SK-N-SH (cell line): Measurements from ENCODE around the gene SPTBN1. TPM values are rescaled to one million over a fixed set of nuclear protein-coding genes. Genes with fewer than 3 reads are reported as not detected.

Source experiments
- CTCF ChIA-PET: fragments of 300-600, 350-600 bp; formaldehyde crosslinking; extraction: SDS; loops from one replicate; lab custom pipeline; 2021; lab: Yijun Ruan, JAX
- POLR2A ChIA-PET: fragments of 350-600 bp; sonication (Branson Sonifier 250); formaldehyde crosslinking; extraction: SDS; loops from one replicate; lab custom pipeline; 2020; ENCODE audit warnings: antibody characterized with exemption, inconsistent platforms; lab: Yijun Ruan, JAX
- DNase-seq: peaks from one replicate; pipeline ENCODE4 v3.0.0; 2012
- H2AFZ ChIP-seq: fragments of 200-600 bp; sonication (generic); 2 replicates; pipeline ENCODE4 v1.8.1; 2016; ENCODE audit warnings: antibody characterized with exemption, mild to moderate bottlenecking, low read depth
- H3F3A ChIP-seq: fragments of 200-600 bp; sonication (generic); replicated peaks from 2 replicates; pipeline ENCODE3; 2016; ENCODE audit warnings: antibody characterized with exemption, mild to moderate bottlenecking; ENCODE audit not compliant: insufficient read depth
- H3K27ac ChIP-seq, 2 experiments: fragments of 200-500 bp in 1 of 2; fragments of 200-600 bp in 1 of 2; sonication (Bioruptor generic) in 1 of 2; sonication (generic), shearing (Covaris generic) in 1 of 2; 2 replicates each; pipeline versions ENCODE4 v1.5.1 to v1.6.1; 2014 to 2016; ENCODE audit warnings: low read depth in 2 of 2, inconsistent platforms in 1 of 2, low read length in 1 of 2, mild to moderate bottlenecking in 1 of 2, mixed read lengths in 1 of 2
- H3K27me3 ChIP-seq: fragments of 200-600 bp; sonication (generic), shearing (Covaris generic); 2 replicates; pipeline ENCODE4 v1.6.1; 2016; ENCODE audit warnings: mixed run types; ENCODE audit not compliant: insufficient read depth
- H3K36me3 ChIP-seq, 2 experiments: fragments of 200-500 bp in 1 of 2; fragments of 200-600 bp in 1 of 2; sonication (Bioruptor generic) in 1 of 2; sonication (generic) in 1 of 2; replicated peaks in 1 of 2; 2 replicates each; pipeline versions ENCODE3 to v1.5.1; 2014 to 2016; ENCODE audit warnings: low read length in 1 of 2, mild to moderate bottlenecking in 1 of 2; ENCODE audit not compliant: insufficient read depth in 2 of 2, control insufficient read depth in 1 of 2
- H3K4me1 ChIP-seq, 2 experiments: fragments of 200-500 bp in 1 of 2; fragments of 200-600 bp in 1 of 2; sonication (Bioruptor generic) in 1 of 2; sonication (generic), shearing (Covaris generic) in 1 of 2; 2 replicates each; pipeline versions ENCODE4 v1.5.1 to v1.6.1; 2014 to 2016; ENCODE audit warnings: low read depth in 1 of 2, low read length in 1 of 2, mixed run types in 1 of 2; ENCODE audit not compliant: insufficient read depth in 2 of 2, control insufficient read depth in 1 of 2
- H3K4me2 ChIP-seq: fragments of 200-600 bp; sonication (generic), shearing (Covaris generic); 2 replicates; pipeline ENCODE4 v1.6.1; 2017; ENCODE audit warnings: mixed run types
- H3K4me3 ChIP-seq, 2 experiments: fragments of 200-500 bp in 1 of 2; fragments of 200-600 bp in 1 of 2; sonication (Bioruptor generic) in 1 of 2; sonication (generic), shearing (Covaris generic) in 1 of 2; 2 replicates each; pipeline versions ENCODE4 v1.5.1 to v1.8.1; 2014 to 2016; ENCODE audit warnings: low read depth in 2 of 2, inconsistent platforms in 1 of 2, low read length in 1 of 2, mild to moderate bottlenecking in 1 of 2, mixed read lengths in 1 of 2, moderate library complexity in 1 of 2
- H3K79me2 ChIP-seq: fragments of 200-600 bp; sonication (generic); 2 replicates; pipeline ENCODE4 v1.8.1; 2017; ENCODE audit warnings: mild to moderate bottlenecking; ENCODE audit not compliant: insufficient read depth
- H3K9ac ChIP-seq: fragments of 200-600 bp; sonication (generic); 2 replicates; pipeline ENCODE4 v1.6.1; 2017; ENCODE audit warnings: mixed run types
- H3K9me2 ChIP-seq: fragments of 200-600 bp; sonication (generic); 2 replicates; pipeline ENCODE4 v1.6.1; 2017; ENCODE audit warnings: mixed run types
- H3K9me3 ChIP-seq: fragments of 200-600 bp; sonication (generic); 2 replicates; pipeline ENCODE4 v1.6.1; 2017; ENCODE audit warnings: mixed run types, mild to moderate bottlenecking, moderate library complexity
- H4K20me1 ChIP-seq: fragments of 200-600 bp; sonication (generic); 2 replicates; pipeline ENCODE4 v1.6.1; 2017; ENCODE audit warnings: mild to moderate bottlenecking, mixed run types; ENCODE audit not compliant: insufficient read depth
- CHD2 ChIP-seq: fragments of 150-350 bp; IDR thresholded peaks from 2 replicates; pipeline ENCODE4 v1.6.1; 2018; ENCODE audit warnings: low read length; ENCODE audit not compliant: partially characterized antibody
- EP300 ChIP-seq, 2 experiments: IDR thresholded peaks; 2 replicates each; pipeline versions ENCODE4 v1.4.0 to v1.6.1; 2012; ENCODE audit warnings: borderline replicate concordance in 1 of 2, low read depth in 1 of 2, low read length in 1 of 2
- FOXM1 ChIP-seq: IDR thresholded peaks from 2 replicates; pipeline ENCODE4 v1.4.0; 2012; ENCODE audit warnings: low read depth, mild to moderate bottlenecking
- IRF3 ChIP-seq: fragments of 150-350 bp; IDR thresholded peaks from 2 replicates; pipeline ENCODE4 v1.6.1; 2016; ENCODE audit warnings: mild to moderate bottlenecking, low read depth, low read length
- MEF2A ChIP-seq: IDR thresholded peaks from 2 replicates; pipeline ENCODE4 v1.4.0; 2012; ENCODE audit warnings: low read depth, borderline replicate concordance
- NRF1 ChIP-seq: IDR thresholded peaks from 2 replicates; pipeline ENCODE4 v1.6.1; 2012; ENCODE audit warnings: low read depth, mild to moderate bottlenecking, low read length
- POLR2AphosphoS5 ChIP-seq: IDR thresholded peaks from 2 replicates; pipeline ENCODE4 v1.6.1; 2012; ENCODE audit warnings: low read depth, low read length
- RAD21 ChIP-seq: IDR thresholded peaks from 2 replicates; pipeline ENCODE4 v1.6.1; 2012; ENCODE audit warnings: mild to moderate bottlenecking, low read length
- RFX5 ChIP-seq: IDR thresholded peaks from 2 replicates; pipeline ENCODE4 v1.6.1; 2012; ENCODE audit warnings: mild to moderate bottlenecking, improper control_type of control experiment, low read length
- SIN3A ChIP-seq: IDR thresholded peaks from 2 replicates; pipeline ENCODE4 v1.6.1; 2012; ENCODE audit warnings: low read depth, mild to moderate bottlenecking, low read length, moderate library complexity, borderline replicate concordance
- SMC3 ChIP-seq: IDR thresholded peaks from 2 replicates; pipeline ENCODE4 v1.6.1; 2012; ENCODE audit warnings: low read depth, low read length, improper control_type of control experiment
- USF1 ChIP-seq: IDR thresholded peaks from 2 replicates; pipeline ENCODE4 v1.4.0; 2012; ENCODE audit warnings: low read depth, borderline replicate concordance
- WGBS: methylation state at CpG from one replicate; pipeline ENCODE4 v1.1.6; 2017; ENCODE audit warnings: low lambda C conversion rate; 5-methylcytosine and 5-hydroxymethylcytosine counted together
- polyA plus RNA-seq, 3 experiments: library from polyadenylated mRNA; depleted of rRNA; stranded (reverse); fragments of >200 nt; gene quantifications; 2 replicates each; pipeline ENCODE4 v1.2.3, GENCODE V29; 2012

The SPTBN1 gene
- polyA plus RNA-seq, 1 of the 3 experiments (the other 2 are of a cell fraction) = 29.1 TPM

- TF ChIP-seq IRF3 = no peak
- TF ChIP-seq SMC3 = no peak
Measured at GRCh38 chr2:54675738-54676137, 219.6 kb downstream of the SPTBN1 start (continued).

- peaks cover 4 to 9% of the 10 kb centered on the region in 2 experiments; a peak in 2 of 4 replicates for H3K4me1 ChIP-seq
- H3K27ac ChIP-seq = no peak overlapping the region
- H3K9ac ChIP-seq = no peak overlapping the region
- no peak overlapping the region for H3K4me2 ChIP-seq
- peaks cover 0 to 2% of the 10 kb centered on the region in 2 experiments for H3K36me3 ChIP-seq
- no peak for DNase-seq
- no peak overlapping the region for H2AFZ ChIP-seq
- H3F3A ChIP-seq = peaks cover 5% of the 10 kb centered on the region
- no peaks in the 10 kb centered on the region for H3K9me3 ChIP-seq
- no peaks in the 10 kb centered on the region for H3K9me2 ChIP-seq
- no peaks in the 10 kb centered on the region for H3K27me3 ChIP-seq
- ChIA-PET CTCF (interaction anchor here (1.0 to 2.9 kb wide), 5 partner anchors 10 to 569 kb away, joined by 3 to 17 read pairs (median 6); no protein-coding TSS in a partner anchor), POLR2A (no interaction called here)
- 57% methylated on average over 2 of the region's 2 CpGs for WGBS
- no peaks in the 10 kb centered on the region for H3K79me2 ChIP-seq
- TF ChIP-seq RAD21 = no peak
- TF ChIP-seq RFX5 = no peak
- no peak for TF ChIP-seq USF1
- TF ChIP-seq MEF2A = no peak
- TF ChIP-seq SIN3A = no peak
- TF ChIP-seq POLR2AphosphoS5 = no peak
- TF ChIP-seq FOXM1 = no peak
- no peak for TF ChIP-seq IRF3
- no peak for TF ChIP-seq CHD2
- TF ChIP-seq EP300 (IDR thresholded peaks at IDR 0.05; ENCODE audit: borderline replicate concordance in 1 of 2, low read depth in 1 of 2, low read length in 1 of 2) = no peak
- TF ChIP-seq NRF1 = no peak
- H3K4me3 ChIP-seq = no peak overlapping the region
- H4K20me1 ChIP-seq = no peaks in the 10 kb centered on the region
Measured at GRCh38 chr2:54676656-54677055, 220.5 kb downstream of the SPTBN1 start.
